Epithelial cell of esophagus (primary cell): ENCODE measurements around the gene ARID3B.

ENCODE experiments used
- DNase-seq: peaks from one replicate; pipeline ENCODE4 v3.0.0; 2010; ENCODE audit warnings: low read depth
- H3K4me3 ChIP-seq: 2 replicates; pipeline ENCODE4 v1.5.1; 2011; ENCODE audit warnings: mild to moderate bottlenecking, low read length, control low read depth
- CTCF ChIP-seq: IDR thresholded peaks from 2 replicates; pipeline ENCODE4 v1.5.1; 2011; ENCODE audit warnings: low read depth, mild to moderate bottlenecking, low read length, control low read depth, inconsistent platforms; ENCODE audit not compliant: insufficient read depth; ENCODE audit errors: missing control alignments

The ARID3B gene

DNA sequence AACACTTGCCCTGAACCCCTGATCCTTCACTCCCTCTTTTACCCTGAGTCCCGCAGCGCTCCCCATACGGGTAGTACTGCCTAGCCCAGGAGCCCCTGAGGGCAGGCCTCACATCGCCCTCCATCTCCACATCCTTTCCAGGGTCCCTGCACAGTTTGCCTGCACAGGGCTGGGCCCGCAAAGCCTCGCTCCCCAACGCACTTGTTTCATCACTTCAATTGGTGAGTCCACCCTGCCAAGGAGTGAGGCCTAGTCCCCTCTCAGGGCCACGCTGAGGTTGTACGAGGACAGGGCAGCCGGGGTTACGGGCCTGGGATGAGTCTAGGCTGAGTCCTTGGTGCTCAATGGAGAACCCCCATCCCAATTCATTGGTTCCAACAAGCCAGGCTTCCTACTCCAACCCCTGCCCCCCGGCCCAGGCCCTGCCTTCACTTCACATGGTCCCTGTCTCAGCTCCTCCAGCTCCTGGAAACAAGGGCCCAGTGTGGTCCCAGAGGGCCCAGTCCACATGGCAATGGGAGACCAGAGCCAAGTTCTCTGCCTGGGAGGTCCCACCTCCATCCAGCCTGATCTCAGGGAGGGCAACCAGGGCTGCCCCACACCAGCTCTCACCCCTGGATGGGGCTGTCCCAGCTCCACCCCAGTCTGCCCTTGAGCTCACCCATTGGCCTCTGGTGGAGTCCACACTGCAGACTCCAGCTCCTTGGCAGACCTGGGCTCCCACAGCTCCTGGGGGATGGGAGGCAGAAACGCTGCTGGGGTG is 62.2 kb downstream of the ARID3B start:
- no peak for TF ChIP-seq CTCF
- no peak for DNase-seq
- H3K4me3 ChIP-seq = no peak overlapping the region

DNA sequence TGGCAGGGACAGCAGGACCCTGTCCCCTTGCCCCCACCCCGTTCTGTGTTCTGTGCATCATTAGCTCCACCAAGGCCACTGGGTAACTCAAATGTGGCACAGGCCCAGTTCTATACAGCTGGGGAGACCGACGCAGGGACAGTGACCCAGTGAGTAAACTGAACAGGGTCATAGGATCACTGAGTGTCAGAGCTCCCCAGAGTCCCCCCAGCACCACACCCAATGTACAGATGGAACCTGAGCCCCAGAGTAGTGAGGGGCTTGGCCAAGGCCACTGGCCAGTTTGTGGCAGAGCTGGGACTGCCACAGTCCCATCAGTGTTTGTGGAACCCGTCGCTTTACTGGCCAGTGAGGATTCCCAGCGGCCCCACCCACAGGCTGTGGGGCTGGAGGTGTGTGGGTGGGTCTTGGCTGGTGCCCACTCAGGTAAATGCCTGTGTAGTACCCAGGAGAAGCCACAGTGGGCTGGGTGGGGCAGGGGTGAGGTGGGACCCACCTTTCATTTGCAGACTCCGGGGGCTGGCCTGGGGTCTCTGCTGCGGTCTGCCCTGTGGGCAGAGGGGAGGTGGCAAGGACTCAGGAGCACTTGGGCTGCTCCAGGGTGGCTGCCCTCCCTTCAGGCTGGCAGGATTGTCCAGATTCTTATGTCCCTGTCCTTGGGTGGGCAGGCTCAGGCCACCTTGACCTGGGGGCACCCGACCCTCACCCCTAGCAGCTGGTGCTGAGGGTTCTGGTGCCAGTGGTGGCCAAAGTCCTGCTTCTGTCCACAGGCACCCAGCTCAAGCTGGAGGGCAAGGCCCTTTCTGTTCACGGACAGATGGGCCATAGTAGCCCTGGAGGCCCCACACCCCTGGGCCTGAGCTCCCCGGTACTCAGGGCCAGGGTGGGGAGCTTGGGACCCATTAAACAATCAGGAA is 63.0 kb downstream of the ARID3B start:
- no peak overlapping the region for H3K4me3 ChIP-seq
- no peak for DNase-seq
- TF ChIP-seq CTCF = no peak

GRCh38 chr15:74604983-74605794 is 64.2 kb downstream of the ARID3B start:
- no peak for TF ChIP-seq CTCF
- DNase-seq = no peak
- no peak overlapping the region for H3K4me3 ChIP-seq

GRCh38 chr15:74605795-74606150 is 64.8 kb downstream of the ARID3B start:
- TF ChIP-seq CTCF = no peak
- DNase-seq = no peak
- no peak overlapping the region for H3K4me3 ChIP-seq

DNA sequence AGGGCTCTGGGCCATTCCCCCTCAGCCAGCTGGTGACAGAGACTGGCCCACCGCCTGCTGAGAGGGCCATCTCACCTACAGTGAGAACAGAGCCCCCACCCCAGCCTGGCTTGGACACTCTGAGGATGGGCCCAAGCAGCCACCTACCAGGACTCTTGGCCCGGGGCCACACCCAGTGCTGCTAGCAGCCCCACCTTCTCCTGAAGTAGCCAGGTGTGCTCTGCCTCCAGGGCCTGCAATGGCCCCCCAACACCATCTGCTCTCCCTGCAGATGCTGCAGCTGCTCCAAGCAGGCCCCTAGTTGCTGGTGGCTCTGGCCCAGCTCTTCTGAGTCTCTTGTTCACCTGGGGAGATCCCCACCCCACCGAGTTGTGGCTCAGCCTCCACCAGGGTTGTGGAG is 67.8 kb downstream of the ARID3B start:
- no peak for TF ChIP-seq CTCF
- no peak overlapping the region for H3K4me3 ChIP-seq
- no peak for DNase-seq

DNA sequence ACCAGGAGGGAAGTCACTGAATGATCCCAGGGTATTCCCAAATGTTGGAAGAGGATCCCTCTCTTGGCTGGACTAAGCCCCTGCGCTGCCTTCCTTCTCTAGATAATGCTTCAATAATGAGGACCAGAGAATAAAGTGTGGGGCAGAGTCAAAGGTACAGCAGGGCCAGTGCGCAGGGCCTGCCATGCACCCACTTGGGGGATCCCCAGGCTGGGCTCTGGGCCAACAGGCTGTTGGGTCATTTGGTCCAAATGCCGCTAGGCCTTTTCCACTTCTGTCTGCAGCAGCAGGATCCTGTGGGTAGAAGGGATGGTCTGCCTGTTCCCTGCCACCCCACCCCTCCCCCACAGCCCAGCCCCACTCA is 68.9 kb downstream of the ARID3B start:
- no peak for DNase-seq
- H3K4me3 ChIP-seq = no peak overlapping the region
- TF ChIP-seq CTCF = no peak
